ENCODE results near the gene SMIM14. TPM values are rescaled to one million over a fixed set of nuclear protein-coding genes. Genes with fewer than 3 reads are reported as not detected.
"Not testable (repeated sequence)": the region's sequence is repeated elsewhere in the genome, so short reads cannot be mapped to it uniquely, and the experiment has no call there.

SMIM14 gene
- polyA plus RNA-seq, 3 donors: 35.1 to 51.0 (median 47.2) TPM

- DNase-seq: no peak
Observed at GRCh38 chr4:39510348-39510929, 128.2 kb downstream of the SMIM14 start.

DNA sequence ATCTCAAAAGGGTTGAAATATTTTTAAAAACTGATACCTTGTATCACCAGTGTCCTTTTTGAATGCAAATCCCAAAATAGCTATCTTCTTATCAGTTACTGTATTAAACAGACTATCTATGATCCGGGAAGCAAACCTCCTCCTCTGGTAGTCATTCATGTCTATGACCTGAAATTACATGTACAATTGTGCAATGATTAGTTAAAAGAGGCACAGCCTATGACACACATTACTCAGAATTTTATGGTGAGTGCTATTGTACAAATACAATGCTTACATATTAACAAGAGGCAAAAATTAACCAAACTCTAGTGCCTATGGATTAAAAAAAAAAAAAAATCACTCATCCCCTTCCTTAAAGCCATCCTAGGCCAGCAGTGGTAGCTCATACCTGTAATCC is 133.1 kb downstream of the SMIM14 start:
- DNase-seq: no peak

DNA sequence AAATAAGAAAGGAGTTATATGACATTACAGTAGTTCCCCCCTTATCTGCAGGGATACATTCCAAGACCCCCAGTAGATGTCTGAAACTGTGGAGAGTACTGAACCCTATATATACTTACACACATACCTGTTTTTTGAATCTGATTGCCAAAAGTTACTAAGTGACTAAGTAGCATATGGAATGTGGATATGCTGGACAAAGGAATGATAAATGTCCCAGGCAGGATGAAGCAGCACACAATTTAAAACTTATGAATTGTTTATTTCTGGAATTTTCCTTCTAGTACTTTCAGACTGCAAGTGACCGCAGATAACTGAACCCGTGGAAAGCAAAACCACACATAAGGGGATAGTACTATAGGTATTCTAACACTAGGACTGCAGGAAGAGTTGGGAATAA is 134.1 kb downstream of the SMIM14 start:
- DNase-seq: no peak

DNA sequence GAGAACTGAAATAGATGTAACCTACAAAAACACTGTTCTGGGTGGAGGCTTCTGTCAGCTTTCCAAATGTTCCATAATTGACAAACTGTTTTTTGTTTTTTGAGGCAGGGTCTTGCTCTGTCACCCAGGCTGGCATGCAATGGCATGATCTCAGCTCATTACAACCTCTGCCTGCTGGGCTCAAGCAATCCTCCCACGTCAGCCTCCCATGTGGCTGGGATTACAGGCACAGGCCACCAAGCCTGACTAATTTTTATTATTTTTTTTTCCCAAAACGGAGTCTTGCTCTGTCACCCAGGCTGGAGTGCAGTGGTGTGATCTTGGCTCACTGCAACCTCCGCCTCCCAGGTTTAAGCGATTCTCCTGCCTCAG is 136.0 kb downstream of the SMIM14 start:
- not testable (repeated sequence) for DNase-seq

DNA sequence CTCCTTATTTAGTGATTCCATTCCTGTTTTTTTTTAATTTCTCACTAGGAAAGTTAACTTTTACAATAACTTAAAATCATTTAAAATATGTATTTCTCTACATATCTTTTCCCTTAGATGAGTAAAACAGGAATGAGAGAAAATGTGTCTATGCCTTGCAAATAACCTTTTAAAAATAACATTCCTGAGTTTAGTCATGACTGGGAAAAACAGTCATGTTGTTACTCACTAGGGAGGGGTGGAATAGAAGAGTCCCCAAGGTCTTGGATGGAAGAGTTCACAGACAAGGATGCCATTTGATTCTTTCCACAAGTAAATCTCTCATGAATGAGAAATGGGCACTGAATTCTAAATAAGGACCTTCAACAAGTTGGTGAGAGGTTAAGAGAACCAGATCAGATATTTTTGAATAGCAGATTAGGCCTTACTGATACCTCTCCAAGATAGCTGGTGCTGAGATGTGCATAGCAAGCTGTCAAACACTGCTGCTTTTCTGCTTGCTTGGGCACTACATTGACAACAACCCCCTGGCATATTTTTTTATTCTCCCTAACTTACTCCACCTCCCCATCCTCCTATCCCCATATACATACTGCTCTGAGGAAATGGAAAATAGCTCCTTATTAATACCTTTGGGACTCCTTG is 136.5 kb downstream of the SMIM14 start:
- no peak for DNase-seq

- no peak for DNase-seq
Observed at GRCh38 chr4:39498727-39499020, 140.0 kb downstream of the SMIM14 start.

- DNase-seq: no peak
Observed at GRCh38 chr4:39497909-39498726, 140.5 kb downstream of the SMIM14 start.

Other genes with a start within 250 kb of the SMIM14 start
- under 1 TPM; 0.16 to 0.27 (median 0.18) TPM for gene KLB, start 231.9 kb downstream of the SMIM14 start, polyA plus RNA-seq (ENCODE audit: insufficient read length in 3 of 3)
- 1,000 to 10,000 TPM; 1,408 to 1,516 (median 1,436) TPM for gene RPL9, start 179.9 kb downstream of the SMIM14 start, polyA plus RNA-seq (ENCODE audit: insufficient read length in 3 of 3)
- gene LIAS, start 179.8 kb downstream of the SMIM14 start, polyA plus RNA-seq (ENCODE audit: insufficient read length in 3 of 3): 10 to 100 TPM; 17.9 to 35.9 (median 30.5) TPM
- 100 to 1,000 TPM in 2 of 3 donors, 10 to 100 TPM in 1; 92.9 to 117 (median 109) TPM for gene UGDH, start 111.4 kb downstream of the SMIM14 start, polyA plus RNA-seq (ENCODE audit: insufficient read length in 3 of 3)
- gene UBE2K, start 59.3 kb upstream of the SMIM14 start, polyA plus RNA-seq (ENCODE audit: insufficient read length in 3 of 3): 10 to 100 TPM; 83.0 to 88.4 (median 87.6) TPM

Data from renal pelvis (tissue), 4 donors.